Neural crest cell (in vitro differentiated cells): Measurements from ENCODE around the gene MUC5B. TPM values are rescaled to one million over a fixed set of nuclear protein-coding genes. Genes with fewer than 3 reads are reported as not detected.

Experiments
- DNase-seq: peaks from one replicate; pipeline ENCODE4 v3.0.0; 2021; ENCODE audit warnings: low read depth, mixed read lengths, low spot score
- H3K27ac Mint-ChIP-seq: one replicate; pipeline ENCODE4 v1.8.0; 2021; ENCODE audit warnings: mild to moderate bottlenecking, mixed read lengths; ENCODE audit not compliant: unreplicated experiment
- H3K27me3 Mint-ChIP-seq: 2 replicates; pipeline ENCODE4 v1.8.0; 2021; ENCODE audit warnings: low read depth, mild to moderate bottlenecking, mixed read lengths
- H3K36me3 Mint-ChIP-seq: 2 replicates; pipeline ENCODE4 v1.8.0; 2021; ENCODE audit warnings: low read depth, mild to moderate bottlenecking, mixed read lengths
- H3K4me1 Mint-ChIP-seq: 2 replicates; pipeline ENCODE4 v1.8.0; 2021; ENCODE audit warnings: mixed read lengths
- H3K4me3 Mint-ChIP-seq: one replicate; pipeline ENCODE4 v1.8.0; 2021; ENCODE audit warnings: mild to moderate bottlenecking, mixed read lengths
- H3K9me3 Mint-ChIP-seq: 2 replicates; pipeline ENCODE4 v1.8.0; 2021; ENCODE audit warnings: mixed read lengths
- CTCF ChIP-seq: fragments of 200-600 bp; sonication (generic); conservative IDR thresholded peaks from 2 replicates; pipeline ENCODE4 v1.5.0; 2021; ENCODE audit warnings: antibody characterized with exemption, mild to moderate bottlenecking
- total RNA-seq: library from RNA; stranded (reverse); gene quantifications from 2 replicates; pipeline ENCODE4 v1.2.1, GENCODE V29; 2021

Gene MUC5B
- total RNA-seq, 1 donor from 2014 or later: 0.42 TPM

GRCh38 chr11:1195682-1196515, 27.0 kb upstream of the MUC5B start:
- no peak for DNase-seq
- Mint-ChIP-seq H3K27ac (no peak overlapping the region), H3K4me1 (no peaks in the 10 kb centered on the region), H3K4me3 (no peak overlapping the region), H3K36me3 (no peaks in the 10 kb centered on the region), H3K9me3 (no peaks in the 10 kb centered on the region), H3K27me3 (peaks cover 2% of the 10 kb centered on the region)
- TF ChIP-seq CTCF: no peak

GRCh38 chr11:1196516-1197391, 26.1 kb upstream of the MUC5B start:
- Mint-ChIP-seq H3K27me3 (peaks cover 2% of the 10 kb centered on the region), H3K36me3 (no peaks in the 10 kb centered on the region), H3K4me3 (no peak overlapping the region), H3K9me3 (no peaks in the 10 kb centered on the region), H3K4me1 (no peaks in the 10 kb centered on the region), H3K27ac (no peak overlapping the region)
- TF ChIP-seq CTCF: no peak
- DNase-seq: no peak

- H3K9me3 Mint-ChIP-seq: no peaks in the 10 kb centered on the region
- no peak for DNase-seq
- H3K27ac Mint-ChIP-seq: no peak overlapping the region
Measured at GRCh38 chr11:1197431-1197885, 25.4 kb upstream of the MUC5B start.

GRCh38 chr11:1197886-1198560, 24.8 kb upstream of the MUC5B start:
- no peak overlapping the region for H3K4me3 Mint-ChIP-seq
- no peaks in the 10 kb centered on the region for H3K36me3 Mint-ChIP-seq
- DNase-seq: no peak
- TF ChIP-seq CTCF: no peak
- H3K9me3 Mint-ChIP-seq: no peaks in the 10 kb centered on the region
- H3K27ac Mint-ChIP-seq: no peak overlapping the region
- no peaks in the 10 kb centered on the region for H3K4me1 Mint-ChIP-seq
- H3K27me3 Mint-ChIP-seq: no peaks in the 10 kb centered on the region

More at GRCh38 chr11:1197431-1197885, 25.4 kb upstream of the MUC5B start:
- Mint-ChIP-seq H3K36me3 (no peaks in the 10 kb centered on the region), H3K4me3 (no peak overlapping the region), H3K27me3 (no peaks in the 10 kb centered on the region), H3K4me1 (no peaks in the 10 kb centered on the region)
- no peak for TF ChIP-seq CTCF

GRCh38 chr11:1198561-1199240, 24.2 kb upstream of the MUC5B start:
- H3K9me3 Mint-ChIP-seq: no peaks in the 10 kb centered on the region
- TF ChIP-seq CTCF: no peak
- no peak overlapping the region for H3K27ac Mint-ChIP-seq
- H3K4me3 Mint-ChIP-seq: no peak overlapping the region
- H3K4me1 Mint-ChIP-seq: no peaks in the 10 kb centered on the region
- no peaks in the 10 kb centered on the region for H3K27me3 Mint-ChIP-seq
- DNase-seq: no peak
- H3K36me3 Mint-ChIP-seq: no peaks in the 10 kb centered on the region
